ENCODE results near the gene DIAPH3.

Gene DIAPH3

GRCh38 chr13:59771272-59771671 is 392.5 kb downstream of the DIAPH3 start:
- no peak for DNase-seq

GRCh38 chr13:59770451-59770850 is 393.3 kb downstream of the DIAPH3 start:
- DNase-seq: no peak

GRCh38 chr13:59766236-59766635 is 397.5 kb downstream of the DIAPH3 start:
- DNase-seq: no peak

GRCh38 chr13:59755632-59756290 is 408.0 kb downstream of the DIAPH3 start:
- no peak for DNase-seq

GRCh38 chr13:59754411-59754810 is 409.3 kb downstream of the DIAPH3 start:
- no peak for DNase-seq

GRCh38 chr13:59750860-59751259 is 412.9 kb downstream of the DIAPH3 start:
- no peak for DNase-seq

- no peak for DNase-seq
Measured at GRCh38 chr13:59748046-59748445, 415.7 kb downstream of the DIAPH3 start.

GRCh38 chr13:59747529-59747928 is 416.2 kb downstream of the DIAPH3 start:
- DNase-seq: no peak

- no peak for DNase-seq
Measured at GRCh38 chr13:59746291-59746962, 417.3 kb downstream of the DIAPH3 start.

GRCh38 chr13:59745392-59745788 is 418.3 kb downstream of the DIAPH3 start:
- no peak for DNase-seq

- DNase-seq: no peak
Measured at GRCh38 chr13:59744747-59745391, 418.9 kb downstream of the DIAPH3 start.

- DNase-seq: no peak
Measured at GRCh38 chr13:59743195-59743594, 420.5 kb downstream of the DIAPH3 start.

GRCh38 chr13:59742467-59742866 is 421.3 kb downstream of the DIAPH3 start:
- DNase-seq: no peak

GRCh38 chr13:59738921-59739320 is 424.8 kb downstream of the DIAPH3 start:
- DNase-seq: no peak

GRCh38 chr13:59734393-59734792 is 429.3 kb downstream of the DIAPH3 start:
- DNase-seq: no peak

- DNase-seq: no peak
Measured at GRCh38 chr13:59733744-59734143, 430.0 kb downstream of the DIAPH3 start.

GRCh38 chr13:59730026-59730425 is 433.7 kb downstream of the DIAPH3 start:
- no peak for DNase-seq

- no peak for DNase-seq
Measured at GRCh38 chr13:59728896-59729545, 434.7 kb downstream of the DIAPH3 start.

GRCh38 chr13:59721926-59722910 is 441.5 kb downstream of the DIAPH3 start:
- peak in 1 of 2 donors; percentile 3 for DNase-seq

- DNase-seq: no peak
Measured at GRCh38 chr13:59715611-59716010, 448.1 kb downstream of the DIAPH3 start.

GRCh38 chr13:59710996-59711701 is 452.6 kb downstream of the DIAPH3 start:
- no peak for DNase-seq

- no peak for DNase-seq
Measured at GRCh38 chr13:59710416-59710815, 453.3 kb downstream of the DIAPH3 start.
